ENCODE results near the gene CORO2A. TPM values are rescaled to one million over a fixed set of nuclear protein-coding genes. Genes with fewer than 3 reads are reported as not detected.

The CORO2A gene
- total and polyA plus RNA-seq, 2 of the 13 experiments (the other 11 are each of a cell fraction or from before 2014, with no cell fraction given) = 14.4 to 15.3 TPM

DNA sequence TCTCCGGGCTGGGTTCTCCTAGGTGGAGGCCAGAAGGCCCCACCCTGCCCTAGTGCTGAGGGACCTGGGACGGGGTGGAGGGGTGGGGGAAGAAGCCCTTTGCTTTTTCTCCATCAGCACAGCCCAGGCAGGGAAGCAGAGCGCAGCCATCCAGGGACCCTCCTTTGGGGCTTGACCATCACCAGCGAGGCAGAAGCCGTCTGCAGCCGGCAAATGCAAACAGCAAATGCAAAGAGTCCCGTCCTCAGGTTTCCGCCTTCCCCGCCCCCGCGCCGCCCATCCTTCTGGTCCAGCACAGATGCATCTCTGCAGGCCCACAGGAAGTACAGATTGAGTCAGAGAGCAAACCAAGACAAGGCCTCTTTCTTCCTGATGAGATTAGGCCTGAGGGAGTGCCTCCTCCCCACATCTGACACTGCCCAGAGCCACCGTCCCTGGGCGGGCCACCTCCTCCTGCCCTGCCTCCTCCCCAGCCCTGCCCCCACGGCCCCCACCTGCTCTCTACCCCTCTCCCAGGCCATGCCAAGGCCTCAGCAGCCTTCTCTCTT is 23.4 kb downstream of the CORO2A start (continued):
- peak; percentile 53; the same call in 1 of the 2 replicates for TF ChIP-seq ARID5B (CRISPR knock-in tag; IDR thresholded peaks at IDR 0.05)
- no peak for TF ChIP-seq RBAK (CRISPR knock-in tag; IDR thresholded peaks at IDR 0.05)
- no peak for TF ChIP-seq ZBTB7A (CRISPR knock-in tag; IDR thresholded peaks at IDR 0.05)
- TF ChIP-seq HOXA3 (CRISPR knock-in tag; IDR thresholded peaks at IDR 0.05) = peak; percentile 66; the same call in 1 of the 2 replicates
- no peak for TF ChIP-seq REXO4 (CRISPR knock-in tag; IDR thresholded peaks at IDR 0.05; ENCODE audit: borderline replicate concordance)
- no peak for TF ChIP-seq BRD4 (CRISPR knock-in tag; IDR thresholded peaks at IDR 0.05)
- TF ChIP-seq ATF2 (CRISPR knock-in tag; IDR thresholded peaks at IDR 0.05) = no peak
- no peak for TF ChIP-seq PAF1 (CRISPR knock-in tag; IDR thresholded peaks at IDR 0.05)
- peak; percentile 61 for TF ChIP-seq GABPB1 (CRISPR knock-in tag; IDR thresholded peaks at IDR 0.05)
- TF ChIP-seq, protein P1, sequence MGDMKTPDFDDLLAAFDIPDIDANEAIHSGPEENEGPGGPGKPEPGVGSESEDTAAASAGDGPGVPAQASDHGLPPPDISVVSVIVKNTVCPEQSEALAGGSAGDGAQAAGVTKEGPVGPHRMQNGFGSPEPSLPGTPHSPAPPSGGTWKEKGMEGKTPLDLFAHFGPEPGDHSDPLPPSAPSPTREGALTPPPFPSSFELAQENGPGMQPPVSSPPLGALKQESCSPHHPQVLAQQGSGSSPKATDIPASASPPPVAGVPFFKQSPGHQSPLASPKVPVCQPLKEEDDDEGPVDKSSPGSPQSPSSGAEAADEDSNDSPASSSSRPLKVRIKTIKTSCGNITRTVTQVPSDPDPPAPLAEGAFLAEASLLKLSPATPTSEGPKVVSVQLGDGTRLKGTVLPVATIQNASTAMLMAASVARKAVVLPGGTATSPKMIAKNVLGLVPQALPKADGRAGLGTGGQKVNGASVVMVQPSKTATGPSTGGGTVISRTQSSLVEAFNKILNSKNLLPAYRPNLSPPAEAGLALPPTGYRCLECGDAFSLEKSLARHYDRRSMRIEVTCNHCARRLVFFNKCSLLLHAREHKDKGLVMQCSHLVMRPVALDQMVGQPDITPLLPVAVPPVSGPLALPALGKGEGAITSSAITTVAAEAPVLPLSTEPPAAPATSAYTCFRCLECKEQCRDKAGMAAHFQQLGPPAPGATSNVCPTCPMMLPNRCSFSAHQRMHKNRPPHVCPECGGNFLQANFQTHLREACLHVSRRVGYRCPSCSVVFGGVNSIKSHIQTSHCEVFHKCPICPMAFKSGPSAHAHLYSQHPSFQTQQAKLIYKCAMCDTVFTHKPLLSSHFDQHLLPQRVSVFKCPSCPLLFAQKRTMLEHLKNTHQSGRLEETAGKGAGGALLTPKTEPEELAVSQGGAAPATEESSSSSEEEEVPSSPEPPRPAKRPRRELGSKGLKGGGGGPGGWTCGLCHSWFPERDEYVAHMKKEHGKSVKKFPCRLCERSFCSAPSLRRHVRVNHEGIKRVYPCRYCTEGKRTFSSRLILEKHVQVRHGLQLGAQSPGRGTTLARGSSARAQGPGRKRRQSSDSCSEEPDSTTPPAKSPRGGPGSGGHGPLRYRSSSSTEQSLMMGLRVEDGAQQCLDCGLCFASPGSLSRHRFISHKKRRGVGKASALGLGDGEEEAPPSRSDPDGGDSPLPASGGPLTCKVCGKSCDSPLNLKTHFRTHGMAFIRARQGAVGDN (CRISPR knock-in tag; IDR thresholded peaks at IDR 0.05) = peak; percentile 81
- TF ChIP-seq PTBP1 (IDR thresholded peaks at IDR 0.05; ENCODE audit: low read depth, low read length, poor library complexity, severe bottlenecking) = no peak
- TF ChIP-seq ZNF737 (CRISPR knock-in tag; IDR thresholded peaks at IDR 0.05; ENCODE audit: borderline replicate concordance) = no peak
- TF ChIP-seq PHB2 (IDR thresholded peaks at IDR 0.05; ENCODE audit: partially characterized antibody) = no peak
- TF ChIP-seq ZNF619 (CRISPR knock-in tag; IDR thresholded peaks at IDR 0.05) = no peak
- TF ChIP-seq ZNF350 (CRISPR knock-in tag; IDR thresholded peaks at IDR 0.05; ENCODE audit: borderline replicate concordance, low read depth) = no peak
- TF ChIP-seq EP300 (IDR thresholded peaks at IDR 0.05; ENCODE audit: low read depth in 2 of 2, low read length in 2 of 2) = peak in 1 of 2 experiments; percentile 58; a peak in 1 of 4 replicates
- TF ChIP-seq EP300 (CRISPR knock-in tag; IDR thresholded peaks at IDR 0.05; ENCODE audit: borderline replicate concordance) = no peak; the same call in 1 of the 2 replicates
- no peak for TF ChIP-seq GLMP (CRISPR knock-in tag; IDR thresholded peaks at IDR 0.05; ENCODE audit: borderline replicate concordance)
- TF ChIP-seq ZFP36L1 (CRISPR knock-in tag; IDR thresholded peaks at IDR 0.05) = no peak
- TF ChIP-seq ZNF543 (CRISPR knock-in tag; IDR thresholded peaks at IDR 0.05) = no peak

All from HepG2 (cell line).